Measurements from ENCODE around the gene GOLGA8J. TPM values are rescaled to one million over a fixed set of nuclear protein-coding genes. Genes with fewer than 3 reads are reported as not detected.

GOLGA8J gene
- total RNA-seq, 4 donors from 2014 or later, result not detected

Other genes starting within 250 kb of the GOLGA8J start
- gene GOLGA8T, start 52.1 kb downstream of the GOLGA8J start, total RNA-seq, result under 1 TPM in 1 of 4 donors, not detected in 3; 0.17 TPM

All from lower leg skin (tissue), 4 donors.